Measurements from ENCODE around the gene ATM.

The ATM gene

DNA sequence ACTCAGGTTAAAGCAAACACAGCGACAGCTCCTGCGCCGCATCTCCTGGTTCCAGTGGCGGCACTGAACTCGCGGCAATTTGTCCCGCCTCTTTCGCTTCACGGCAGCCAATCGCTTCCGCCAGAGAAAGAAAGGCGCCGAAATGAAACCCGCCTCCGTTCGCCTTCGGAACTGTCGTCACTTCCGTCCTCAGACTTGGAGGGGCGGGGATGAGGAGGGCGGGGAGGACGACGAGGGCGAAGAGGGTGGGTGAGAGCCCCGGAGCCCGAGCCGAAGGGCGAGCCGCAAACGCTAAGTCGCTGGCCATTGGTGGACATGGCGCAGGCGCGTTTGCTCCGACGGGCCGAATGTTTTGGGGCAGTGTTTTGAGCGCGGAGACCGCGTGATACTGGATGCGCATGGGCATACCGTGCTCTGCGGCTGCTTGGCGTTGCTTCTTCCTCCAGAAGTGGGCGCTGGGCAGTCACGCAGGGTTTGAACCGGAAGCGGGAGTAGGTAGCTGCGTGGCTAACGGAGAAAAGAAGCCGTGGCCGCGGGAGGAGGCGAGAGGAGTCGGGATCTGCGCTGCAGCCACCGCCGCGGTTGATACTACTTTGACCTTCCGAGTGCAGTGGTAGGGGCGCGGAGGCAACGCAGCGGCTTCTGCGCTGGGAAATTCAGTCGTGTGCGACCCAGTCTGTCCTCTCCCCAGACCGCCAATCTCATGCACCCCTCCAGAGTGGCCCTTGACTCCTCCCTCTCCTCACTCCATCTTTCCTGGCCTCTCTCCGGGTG lies at the start of gene ATM, which contains the start of gene NPAT:
ATM (plus strand) TSS at position 494 of the 774 bp plus-strand sequence. CDS start 4,558 bp downstream, outside the sequence.
NPAT (minus strand) TSS at position 65 of the 774 bp plus-strand sequence. CDS start 102 bp downstream, outside the sequence.
- in situ Hi-C loops (cut with HindIII; ENCODE audit: low sequenced_read_pairs), result no loop called here

GRCh38 chr11:108177570-108177969 lies 45.3 kb upstream of the ATM start:
- in situ Hi-C loops (cut with HindIII; ENCODE audit: low sequenced_read_pairs), result no loop called here

- in situ Hi-C loops (cut with HindIII; ENCODE audit: low sequenced_read_pairs), result loop anchor here (5.0 kb wide), 1 partner anchor 71 kb away; the partner anchor contains the start of gene ACAT1
These were observed 29.1 kb upstream of the ATM start for GRCh38 chr11:108193725-108194124.

DNA sequence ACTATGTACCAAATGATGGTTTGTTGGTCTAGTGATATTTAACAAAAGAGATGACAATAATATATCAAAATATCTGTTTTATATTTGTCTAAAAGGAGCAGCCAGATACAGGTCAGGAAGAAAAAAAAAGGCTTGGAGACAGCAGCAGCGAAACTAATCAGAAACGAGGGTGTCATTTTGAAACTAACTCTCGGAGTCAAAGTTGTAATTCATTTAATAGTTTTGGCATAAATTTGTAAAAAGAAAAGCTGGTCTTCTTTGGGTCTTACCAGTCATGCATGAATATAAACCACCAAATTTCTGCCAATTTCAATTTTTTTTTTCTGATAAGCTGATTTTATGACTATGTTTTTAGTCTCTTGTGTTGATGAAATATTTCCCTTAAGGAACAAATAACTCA lies 26.0 kb upstream of the ATM start:
- in situ Hi-C loops (cut with HindIII; ENCODE audit: low sequenced_read_pairs), result no loop called here

GRCh38 chr11:108197351-108197750 lies 25.5 kb upstream of the ATM start:
- in situ Hi-C loops (cut with HindIII; ENCODE audit: low sequenced_read_pairs), result no loop called here

GRCh38 chr11:108198833-108199232 lies 24.0 kb upstream of the ATM start:
- in situ Hi-C loops (cut with HindIII; ENCODE audit: low sequenced_read_pairs), result no loop called here

DNA sequence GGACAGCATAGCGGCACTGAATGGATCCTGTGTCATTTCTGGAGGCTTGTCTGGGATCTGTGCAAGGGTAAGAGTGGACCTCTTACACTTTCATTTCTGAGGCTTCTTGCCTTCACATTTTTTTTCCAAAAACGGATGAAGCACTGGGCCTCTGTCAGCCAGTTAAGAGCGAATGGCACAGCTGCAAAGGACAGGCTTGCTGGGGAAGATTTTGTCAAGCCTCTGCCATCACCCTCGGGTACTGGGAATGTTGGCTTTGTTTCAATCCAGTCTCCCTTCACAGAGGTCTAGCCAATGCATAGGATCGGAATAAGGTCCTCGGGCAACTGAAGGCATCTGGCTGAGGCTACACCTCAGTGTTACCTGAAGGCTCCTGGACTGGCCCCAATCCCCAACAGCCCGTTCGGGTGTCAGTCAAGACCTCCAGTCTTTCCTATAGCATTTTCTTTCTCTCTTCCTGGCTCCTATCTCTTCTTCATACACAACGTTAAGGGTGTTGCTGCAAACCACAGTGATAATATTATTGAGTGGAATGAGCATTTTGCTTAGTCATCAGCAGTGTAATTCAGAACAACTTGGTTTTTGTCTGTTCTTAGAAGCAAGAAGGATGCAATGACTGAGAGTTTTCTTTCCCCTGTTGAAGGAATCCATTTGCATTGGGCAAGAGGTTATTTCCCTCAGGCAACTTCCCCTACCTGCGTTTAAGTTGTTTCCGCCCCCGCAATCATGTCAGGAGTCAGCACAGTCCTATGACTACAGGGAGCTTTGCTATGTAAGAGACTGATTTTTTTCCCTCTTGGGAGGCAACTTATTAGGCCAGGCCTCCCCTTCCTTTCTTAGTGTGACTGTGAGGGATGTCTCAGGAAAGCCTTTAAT lies 23.2 kb upstream of the ATM start:
- in situ Hi-C loops (cut with HindIII; ENCODE audit: low sequenced_read_pairs), result no loop called here

- in situ Hi-C loops (cut with HindIII; ENCODE audit: low sequenced_read_pairs), result no loop called here
These were observed 19.8 kb upstream of the ATM start for GRCh38 chr11:108203075-108203474.

DNA sequence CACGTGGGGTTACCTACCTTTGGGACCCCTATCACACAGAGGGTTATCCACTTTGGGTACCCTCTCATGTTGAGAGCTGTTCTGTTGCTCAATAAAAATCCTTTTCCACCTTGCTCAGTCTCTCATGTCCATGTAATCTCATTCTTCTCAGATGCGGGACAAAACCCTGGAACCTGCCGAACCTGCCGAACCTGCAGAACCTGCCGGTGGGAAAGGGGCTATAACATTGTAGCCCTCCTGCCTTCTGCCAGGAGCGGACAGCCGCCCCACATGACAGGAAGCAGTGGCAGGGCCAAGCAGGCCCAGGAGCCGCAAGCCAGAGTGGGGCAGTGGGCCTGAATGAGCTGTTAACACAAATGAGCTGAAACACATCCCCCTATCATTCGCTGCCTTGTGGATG lies 18.5 kb upstream of the ATM start:
- in situ Hi-C loops (cut with HindIII; ENCODE audit: low sequenced_read_pairs), result no loop called here

DNA sequence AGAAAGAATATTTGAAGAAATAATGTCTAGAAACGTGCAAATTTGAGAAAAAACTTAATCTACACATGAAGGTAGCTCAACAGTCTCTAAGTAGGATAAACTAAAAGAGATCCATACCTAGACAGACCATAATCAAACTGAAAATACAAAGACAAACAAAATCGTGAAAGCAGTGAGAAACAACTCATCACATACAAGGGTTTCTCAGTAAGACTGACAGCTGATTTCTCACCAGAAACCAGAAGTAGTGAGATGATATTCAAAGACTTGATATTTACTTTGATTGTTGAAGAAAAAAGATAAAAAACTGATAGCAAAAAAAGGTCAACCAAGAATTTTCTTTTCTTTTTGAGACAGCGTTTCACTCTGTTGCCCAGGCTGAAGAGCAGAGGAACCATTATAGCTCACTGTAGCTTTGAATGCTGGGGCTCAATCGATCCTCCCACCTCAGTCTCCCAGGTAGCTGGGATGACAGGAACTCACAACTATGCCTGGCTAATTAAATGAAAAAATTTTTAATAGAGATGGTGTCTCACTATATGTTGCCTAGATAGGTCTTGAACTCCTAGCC lies 17.9 kb upstream of the ATM start:
- in situ Hi-C loops (cut with HindIII; ENCODE audit: low sequenced_read_pairs), result no loop called here

DNA sequence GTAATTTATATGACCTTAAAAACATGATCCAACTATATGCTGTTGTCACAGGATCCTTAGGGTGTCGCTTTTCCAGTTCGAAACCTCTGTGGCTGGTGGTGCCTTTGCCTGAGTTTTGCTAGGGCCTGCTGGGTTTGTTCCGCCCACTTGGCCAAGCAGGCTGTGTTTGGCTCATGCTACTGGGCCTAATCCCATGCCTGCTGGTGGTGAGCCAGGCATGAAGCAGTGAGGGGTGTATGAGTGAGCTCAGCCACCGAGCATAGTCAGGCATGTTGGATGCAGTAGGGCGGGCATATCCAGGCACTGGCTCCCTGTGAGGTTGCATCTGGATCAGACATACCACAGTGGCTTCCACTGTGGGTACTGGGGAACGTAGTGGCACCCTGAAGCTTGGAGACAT lies 16.7 kb upstream of the ATM start:
- in situ Hi-C loops (cut with HindIII; ENCODE audit: low sequenced_read_pairs), result no loop called here

GRCh38 chr11:108206969-108207682 lies 15.7 kb upstream of the ATM start:
- in situ Hi-C loops (cut with HindIII; ENCODE audit: low sequenced_read_pairs), result no loop called here

DNA sequence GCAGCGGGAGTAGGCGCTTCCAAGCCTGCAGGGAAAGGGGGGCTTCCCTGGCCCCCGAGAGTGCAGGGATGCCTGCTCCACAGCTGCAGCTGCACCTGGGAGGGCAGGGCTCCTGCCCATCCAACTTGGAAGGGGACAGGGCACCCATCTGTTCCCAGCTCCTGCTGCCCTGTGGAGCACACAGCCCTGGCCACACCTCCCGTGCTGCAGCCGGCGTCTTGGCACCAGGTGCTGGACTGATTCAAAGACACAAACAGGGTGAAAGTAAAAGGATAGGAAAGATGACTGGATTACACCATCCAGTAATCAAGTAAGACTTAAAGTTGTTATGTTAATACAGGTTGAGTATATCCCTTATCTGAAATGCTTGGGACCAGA lies 15.2 kb upstream of the ATM start:
- in situ Hi-C loops (cut with HindIII; ENCODE audit: low sequenced_read_pairs), result no loop called here

- in situ Hi-C loops (cut with HindIII; ENCODE audit: low sequenced_read_pairs), result no loop called here
These were observed 12.4 kb upstream of the ATM start for GRCh38 chr11:108210441-108210840.

DNA sequence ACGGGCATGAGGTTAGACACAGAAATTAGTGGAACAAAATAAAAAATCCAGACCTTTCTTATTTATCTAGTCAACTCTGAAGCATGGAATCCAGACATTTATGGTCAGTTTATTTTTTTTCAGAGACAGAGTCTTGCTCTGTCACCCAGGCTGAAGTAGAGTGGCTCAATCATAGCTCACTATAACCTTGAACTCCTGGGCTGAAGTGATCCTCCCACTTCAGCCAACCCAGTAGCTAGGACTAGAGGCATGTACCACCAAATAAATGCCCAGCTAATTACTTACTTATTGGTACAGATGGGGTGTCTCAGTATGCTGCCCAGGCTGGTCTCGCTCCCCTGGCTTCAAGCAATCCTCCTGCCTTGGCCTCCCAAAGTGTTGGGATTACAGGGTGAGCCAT lies 9.1 kb upstream of the ATM start:
- in situ Hi-C loops (cut with HindIII; ENCODE audit: low sequenced_read_pairs), result no loop called here

GRCh38 chr11:108216988-108217387 lies 5.9 kb upstream of the ATM start:
- in situ Hi-C loops (cut with HindIII; ENCODE audit: low sequenced_read_pairs), result no loop called here

- in situ Hi-C loops (cut with HindIII; ENCODE audit: low sequenced_read_pairs), result no loop called here
These were observed 4.4 kb upstream of the ATM start for GRCh38 chr11:108218455-108218854.

DNA sequence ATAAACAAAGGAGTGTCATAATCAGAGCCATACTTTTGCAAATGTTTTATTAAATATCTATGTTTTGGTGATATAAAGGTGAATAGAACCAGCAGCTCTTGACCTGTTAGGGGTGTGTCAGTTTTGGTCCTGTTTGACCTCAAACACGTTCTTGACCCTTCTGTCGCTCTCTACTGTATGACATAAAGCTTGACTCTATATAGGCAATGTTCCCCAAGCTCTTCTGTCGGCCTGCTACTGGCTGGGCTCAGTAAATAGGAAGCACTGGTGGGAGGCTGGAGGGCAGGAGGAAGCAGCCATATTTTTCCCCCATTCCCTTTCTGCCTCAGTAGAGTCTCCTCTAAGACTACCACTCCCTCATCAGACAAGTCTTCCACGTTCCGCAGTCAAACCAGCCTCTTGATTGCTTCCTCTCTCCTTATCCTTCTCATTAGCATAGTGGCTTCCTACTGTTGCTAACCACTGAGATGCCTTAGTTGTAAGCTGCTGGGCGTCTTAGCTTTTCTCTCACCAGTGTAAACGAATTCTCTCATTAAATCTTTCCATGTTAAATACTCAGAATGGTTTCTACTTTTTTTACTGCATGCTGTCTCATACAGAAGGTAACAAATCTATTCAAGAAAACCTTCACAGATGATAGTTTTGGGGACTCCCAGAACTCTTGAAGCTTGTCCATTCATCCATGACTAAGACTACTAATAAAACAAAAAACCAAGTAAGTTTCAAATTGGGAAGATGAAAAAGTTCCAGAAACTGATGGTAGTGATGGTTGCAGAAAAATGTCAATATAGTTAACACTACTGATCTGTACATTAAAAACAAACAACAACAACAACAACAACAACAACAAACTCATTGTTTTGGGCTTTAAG lies 3.7 kb upstream of the ATM start:
- in situ Hi-C loops (cut with HindIII; ENCODE audit: low sequenced_read_pairs), result no loop called here

DNA sequence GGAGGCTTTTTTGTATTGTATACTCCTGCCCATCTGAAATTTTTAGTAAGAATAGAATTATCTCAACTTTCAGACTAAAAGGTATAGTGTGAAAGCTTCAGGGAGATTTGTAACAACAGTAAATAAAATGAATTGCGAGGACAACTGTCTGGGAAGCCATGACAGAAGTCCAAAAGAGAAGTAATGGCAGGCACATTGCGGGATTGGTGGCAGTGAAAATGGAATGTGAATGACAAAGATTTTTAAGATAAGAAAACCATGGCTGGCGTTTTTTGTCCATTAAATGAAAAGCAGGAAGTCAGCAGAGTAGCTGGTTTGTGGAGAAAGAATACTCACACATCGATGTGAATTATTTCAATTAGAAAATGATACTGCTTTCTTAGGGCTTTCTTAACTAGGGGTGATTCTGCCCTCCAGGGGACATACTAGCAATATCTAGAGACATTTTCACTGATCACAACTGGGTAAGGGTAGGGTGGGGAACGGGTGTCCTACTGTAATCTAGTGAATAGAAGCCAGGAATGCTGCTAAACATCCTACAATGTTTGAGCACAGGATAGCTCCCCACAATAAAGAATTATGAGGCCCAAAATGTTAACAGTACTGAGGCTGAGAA lies 2.0 kb upstream of the ATM start:
- in situ Hi-C loops (cut with HindIII; ENCODE audit: low sequenced_read_pairs), result no loop called here

- in situ Hi-C loops (cut with HindIII; ENCODE audit: low sequenced_read_pairs), result no loop called here
These were observed 1.5 kb upstream of the ATM start for GRCh38 chr11:108221371-108221770.
